Colonic mucosa (tissue), 4 donors: ENCODE measurements around the gene CERS6. TPM values are rescaled to one million over a fixed set of nuclear protein-coding genes. Genes with fewer than 3 reads are reported as not detected.

Experiments used
- DNase-seq: peaks from one replicate; pipeline ENCODE4 v3.0.0-alpha.2; 2020
- H3K27ac ChIP-seq: fragments of 200-600 bp; one replicate; pipeline ENCODE4 v1.8.0; 2021
- H3K27me3 ChIP-seq: fragments of 200-600 bp; one replicate; pipeline ENCODE4 v1.8.0; 2021
- H3K36me3 ChIP-seq: fragments of 200-600 bp; one replicate; pipeline ENCODE4 v1.8.0; 2021
- H3K4me1 ChIP-seq: fragments of 200-600 bp; one replicate; pipeline ENCODE4 v1.8.0; 2021; ENCODE audit warnings: mild to moderate bottlenecking
- H3K4me3 ChIP-seq: fragments of 200-600 bp; one replicate; pipeline ENCODE4 v1.8.0; 2021
- H3K9ac ChIP-seq, 2 donors: one replicate each; pipeline ENCODE4 v1.7.0; 2013; ENCODE audit warnings: control low read depth in 2 of 2, low read depth in 2 of 2, low read length in 2 of 2
- H3K9me3 ChIP-seq: fragments of 200-600 bp; one replicate; pipeline ENCODE4 v1.8.0; 2021
- intact Hi-C: fragments of 100-400 bp; cut with DNase I; formaldehyde crosslinking; loops from one replicate; pipeline ENCODE4 v1.14.1; 2022
- total RNA-seq, 2 donors: library from RNA; stranded (reverse); fragmentation: NEBNext Ultra II Directional in 1 of 2; extraction: Animal tissue kit (Norgen Biotek cat#: 25700) in 1 of 2; gene quantifications; one replicate each; pipeline ENCODE4 v1.2.1, GENCODE V29; 2021
- TF ChIP-seq, protein P1 (sequence below): fragments of 200-600 bp; IDR thresholded peaks from one replicate; pipeline ENCODE4 v1.8.0; 2022; ENCODE audit warnings: antibody characterized with exemption, mild to moderate bottlenecking
- donor health status: healthy.
- donor health status: DM: no; HTN: no; CAD: no.
- donor health status: DM: no; HTN: no; CAD: no.

CERS6 gene
- total RNA-seq, 2 donors from 2014 or later = 56.7 to 75.9 TPM

- Histone ChIP-seq H3K9me3 (no peaks in the 10 kb centered on the region), H3K9ac (no peak overlapping the region), H3K27me3 (no peaks in the 10 kb centered on the region), H3K4me1 (no peaks in the 10 kb centered on the region), H3K36me3 (no peaks in the 10 kb centered on the region), H3K4me3 (no peak overlapping the region), H3K27ac (no peak overlapping the region)
- intact Hi-C loops = no loop called here
- TF ChIP-seq, protein P1, sequence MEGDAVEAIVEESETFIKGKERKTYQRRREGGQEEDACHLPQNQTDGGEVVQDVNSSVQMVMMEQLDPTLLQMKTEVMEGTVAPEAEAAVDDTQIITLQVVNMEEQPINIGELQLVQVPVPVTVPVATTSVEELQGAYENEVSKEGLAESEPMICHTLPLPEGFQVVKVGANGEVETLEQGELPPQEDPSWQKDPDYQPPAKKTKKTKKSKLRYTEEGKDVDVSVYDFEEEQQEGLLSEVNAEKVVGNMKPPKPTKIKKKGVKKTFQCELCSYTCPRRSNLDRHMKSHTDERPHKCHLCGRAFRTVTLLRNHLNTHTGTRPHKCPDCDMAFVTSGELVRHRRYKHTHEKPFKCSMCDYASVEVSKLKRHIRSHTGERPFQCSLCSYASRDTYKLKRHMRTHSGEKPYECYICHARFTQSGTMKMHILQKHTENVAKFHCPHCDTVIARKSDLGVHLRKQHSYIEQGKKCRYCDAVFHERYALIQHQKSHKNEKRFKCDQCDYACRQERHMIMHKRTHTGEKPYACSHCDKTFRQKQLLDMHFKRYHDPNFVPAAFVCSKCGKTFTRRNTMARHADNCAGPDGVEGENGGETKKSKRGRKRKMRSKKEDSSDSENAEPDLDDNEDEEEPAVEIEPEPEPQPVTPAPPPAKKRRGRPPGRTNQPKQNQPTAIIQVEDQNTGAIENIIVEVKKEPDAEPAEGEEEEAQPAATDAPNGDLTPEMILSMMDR = no peak
- no peak for DNase-seq
Measured at GRCh38 chr2:168431301-168432024, 24.6 kb upstream of the CERS6 start.

DNA sequence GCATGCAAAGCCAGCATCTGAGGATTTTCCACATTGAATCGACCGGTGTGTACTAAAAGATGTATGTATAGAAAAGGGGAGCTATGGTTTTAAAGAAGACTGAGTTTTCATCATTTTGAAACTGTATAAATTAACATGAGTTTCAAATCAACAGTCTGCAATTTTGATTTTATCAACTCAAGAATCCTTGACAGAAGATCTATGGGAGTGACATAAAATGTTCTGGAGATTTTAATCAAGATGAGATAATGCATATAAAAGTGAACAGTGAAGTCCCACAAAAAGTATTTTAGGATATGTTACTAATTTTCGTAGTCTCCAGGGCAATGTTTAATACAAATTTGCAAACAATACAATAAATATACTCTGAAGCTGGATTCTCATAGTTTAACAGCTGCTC lies 24.0 kb upstream of the CERS6 start:
- Histone ChIP-seq H3K4me3 (no peak overlapping the region), H3K4me1 (no peaks in the 10 kb centered on the region), H3K27me3 (no peaks in the 10 kb centered on the region), H3K27ac (no peak overlapping the region), H3K9ac (no peak overlapping the region), H3K9me3 (no peaks in the 10 kb centered on the region), H3K36me3 (no peaks in the 10 kb centered on the region)
- TF ChIP-seq, protein P1 = no peak
- DNase-seq = no peak
- intact Hi-C loops = no loop called here

DNA sequence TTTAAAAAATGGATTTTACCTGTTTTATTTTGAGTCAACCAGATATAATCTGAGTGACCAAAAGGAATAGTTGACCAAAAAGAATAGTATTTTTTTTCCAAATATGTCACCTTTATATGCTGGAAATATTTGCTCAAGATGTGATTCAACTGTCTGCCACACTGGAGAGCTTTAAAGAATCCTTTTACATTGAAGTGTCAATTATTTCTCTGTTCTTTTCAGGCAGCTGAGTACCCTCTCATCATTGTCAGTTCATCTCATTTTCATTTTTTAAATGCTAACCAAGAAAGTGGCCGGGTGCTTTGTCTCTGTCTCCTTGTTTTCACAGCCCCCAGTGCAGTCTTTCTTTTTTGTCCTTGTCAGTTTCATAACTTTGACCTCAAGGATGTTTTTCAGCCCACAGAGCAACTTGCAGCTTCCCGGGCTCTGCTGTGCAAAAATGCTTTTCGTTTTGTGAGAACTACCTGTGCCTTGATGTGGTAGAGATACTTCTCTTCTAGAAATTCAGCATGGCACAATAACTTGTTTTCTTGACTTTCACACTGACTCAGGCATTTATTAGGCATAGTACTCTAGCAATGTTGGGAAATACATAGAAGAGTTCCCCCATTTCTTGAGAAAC lies 23.4 kb upstream of the CERS6 start:
- Histone ChIP-seq H3K27ac (no peak overlapping the region), H3K9ac (no peak overlapping the region), H3K27me3 (no peaks in the 10 kb centered on the region), H3K4me3 (no peak overlapping the region), H3K4me1 (no peaks in the 10 kb centered on the region), H3K9me3 (no peaks in the 10 kb centered on the region), H3K36me3 (no peaks in the 10 kb centered on the region)
- intact Hi-C loops = no loop called here
- TF ChIP-seq, protein P1 = no peak
- DNase-seq = no peak

DNA sequence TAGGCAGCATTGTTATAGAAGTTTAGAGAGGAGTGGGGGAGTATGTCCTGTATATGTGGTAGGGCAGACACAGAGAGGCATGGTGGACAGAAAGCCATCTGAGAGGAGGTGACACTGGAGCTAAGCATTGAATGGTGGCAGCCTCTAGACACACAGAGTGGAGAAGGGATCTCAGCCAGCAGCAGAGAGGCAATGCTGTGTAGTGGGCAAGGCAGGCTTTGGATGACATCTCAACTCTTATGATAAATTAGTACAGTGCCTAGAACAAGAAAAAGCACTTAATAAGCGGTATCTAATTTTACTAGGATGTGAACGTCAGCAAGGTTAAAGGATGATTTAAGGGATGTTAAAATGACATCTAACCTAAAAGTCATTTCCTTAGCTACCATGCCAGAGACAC lies 22.5 kb upstream of the CERS6 start:
- intact Hi-C loops = no loop called here
- Histone ChIP-seq H3K27ac (no peak overlapping the region), H3K4me1 (no peaks in the 10 kb centered on the region), H3K27me3 (no peaks in the 10 kb centered on the region), H3K4me3 (no peak overlapping the region), H3K9me3 (no peaks in the 10 kb centered on the region), H3K9ac (no peak overlapping the region), H3K36me3 (no peaks in the 10 kb centered on the region)
- TF ChIP-seq, protein P1 = no peak
- DNase-seq = no peak

DNA sequence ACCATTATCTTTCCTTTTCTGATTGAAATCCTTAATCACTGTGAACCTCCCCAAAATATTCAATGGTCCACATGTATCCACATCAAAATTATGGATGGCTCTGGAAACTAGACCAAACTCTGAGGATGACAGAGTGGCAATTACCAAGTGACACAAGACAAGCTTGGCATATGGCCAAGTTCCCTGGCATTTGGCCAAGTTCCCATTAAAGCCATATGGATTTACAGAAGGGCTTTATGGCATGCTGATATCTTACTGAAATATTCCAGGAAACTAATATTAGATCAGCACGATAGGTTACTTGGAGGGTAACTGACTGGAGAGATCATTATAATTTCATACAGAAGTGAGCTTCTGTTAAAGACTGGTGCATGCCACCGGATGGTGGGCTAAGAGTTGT lies 21.9 kb upstream of the CERS6 start:
- TF ChIP-seq, protein P1 = no peak
- DNase-seq = peak; percentile 71
- H3K9ac ChIP-seq = no peak overlapping the region

More for the DNA sequence above, 21.9 kb upstream of the CERS6 start:
- no peaks in the 10 kb centered on the region for H3K27me3 ChIP-seq
- no peaks in the 10 kb centered on the region for H3K36me3 ChIP-seq
- H3K9me3 ChIP-seq = no peaks in the 10 kb centered on the region
- H3K27ac ChIP-seq = no peak overlapping the region
- H3K4me1 ChIP-seq = no peaks in the 10 kb centered on the region
- intact Hi-C loops = no loop called here
- no peak overlapping the region for H3K4me3 ChIP-seq
